Activated T-helper 1 cell treated with Interleukin-2 at 50 U/mL for 16 hours (primary cell): ENCODE results near the gene ANAPC5.
A peak's percentile ranks its signal among the peaks of the same experiment; 100 is the strongest.
"Not testable (repeated sequence)": the region's sequence is repeated elsewhere in the genome, so short reads cannot be mapped to it uniquely, and the experiment has no call there.

Experiments used
- DNase-seq: peaks from one replicate; pipeline ENCODE4 v3.0.0-alpha.2; 2020; ENCODE audit warnings: low read depth

ANAPC5 gene

DNA sequence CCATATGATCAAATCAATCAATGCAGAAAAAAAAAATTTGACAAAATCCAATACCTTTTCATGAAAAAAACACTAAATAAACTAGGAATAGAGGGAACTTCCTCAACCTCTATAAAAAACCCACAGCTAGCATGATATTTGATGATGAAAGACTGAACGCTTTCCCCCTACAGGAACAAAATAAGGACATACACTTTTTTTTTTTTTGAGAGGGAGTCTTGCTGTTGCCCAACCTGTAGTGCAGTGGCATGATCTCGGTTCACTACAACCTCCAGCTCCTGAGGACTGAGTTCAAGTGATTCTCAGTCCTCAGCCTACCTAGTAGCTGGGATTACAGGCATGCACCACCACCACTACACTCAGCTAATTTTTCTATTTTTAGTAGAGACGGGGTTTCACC lies 37.8 kb downstream of the ANAPC5 start:
- no peak for DNase-seq

- DNase-seq, result not testable (repeated sequence)
These were observed 42.0 kb downstream of the ANAPC5 start for GRCh38 chr12:121310231-121310630.

GRCh38 chr12:121307397-121307796 lies 44.8 kb downstream of the ANAPC5 start:
- DNase-seq, result not testable (repeated sequence)

GRCh38 chr12:121304306-121304705 lies 47.9 kb downstream of the ANAPC5 start:
- no peak for DNase-seq

GRCh38 chr12:121301876-121302275 lies 50.3 kb downstream of the ANAPC5 start:
- DNase-seq, result no peak

DNA sequence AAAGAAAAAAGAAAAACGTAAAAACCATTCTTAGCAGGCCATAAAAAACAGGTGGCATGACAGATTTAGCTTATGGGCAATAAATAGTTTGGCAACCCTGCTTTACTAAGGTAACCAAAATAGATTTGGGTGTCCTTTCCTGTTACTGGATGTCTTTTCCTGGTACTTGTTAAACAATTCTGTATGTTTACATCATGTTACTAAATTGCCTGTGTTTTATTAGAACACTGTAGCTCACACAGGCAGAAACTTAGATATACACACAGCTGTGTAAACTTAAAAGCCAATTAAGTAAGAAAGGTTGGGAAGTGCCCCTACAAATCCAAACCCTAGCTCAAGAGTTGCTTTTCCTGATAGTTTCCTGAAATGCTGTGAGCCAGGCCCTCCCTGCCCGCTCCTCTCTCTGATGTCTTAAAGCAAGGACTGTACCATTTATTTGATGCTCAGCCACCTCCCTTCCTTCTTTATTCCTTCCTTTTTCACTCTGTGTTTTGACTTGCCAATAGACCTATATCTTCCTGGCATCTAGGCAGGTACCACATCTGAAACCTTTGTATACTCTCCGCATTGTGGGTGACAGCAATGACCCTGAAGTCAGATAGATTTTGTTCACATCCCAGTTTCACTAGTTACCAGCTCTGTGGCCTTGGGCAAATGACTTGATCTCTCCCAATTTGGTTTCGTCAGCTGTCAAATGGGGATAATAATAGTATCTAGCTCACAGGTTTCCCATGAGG lies 52.0 kb downstream of the ANAPC5 start:
- no peak for DNase-seq

- DNase-seq, result no peak
These were observed 52.5 kb downstream of the ANAPC5 start for GRCh38 chr12:121299662-121300061.

DNA sequence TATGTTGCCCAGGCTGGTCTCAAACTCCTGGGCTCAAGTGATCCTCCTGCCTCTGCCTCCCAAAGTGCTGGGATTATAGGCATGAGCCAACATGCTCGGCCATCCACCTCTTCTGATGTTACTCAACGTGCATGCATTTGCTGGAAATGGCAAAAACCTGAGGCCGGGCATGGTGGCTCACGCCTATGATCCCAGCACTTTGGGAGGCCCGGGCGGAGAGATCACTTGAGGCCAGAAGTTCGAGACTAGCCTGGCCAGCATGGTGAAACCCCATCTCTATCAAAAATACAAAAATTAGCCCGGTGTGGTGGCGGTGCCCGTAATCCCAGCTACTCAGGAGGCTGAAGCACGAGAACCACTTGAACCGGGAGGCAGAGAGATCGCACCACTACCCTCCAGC lies 53.8 kb downstream of the ANAPC5 start:
- not testable (repeated sequence) for DNase-seq

- DNase-seq, result no peak
These were observed 54.7 kb downstream of the ANAPC5 start for GRCh38 chr12:121297435-121297991.

DNA sequence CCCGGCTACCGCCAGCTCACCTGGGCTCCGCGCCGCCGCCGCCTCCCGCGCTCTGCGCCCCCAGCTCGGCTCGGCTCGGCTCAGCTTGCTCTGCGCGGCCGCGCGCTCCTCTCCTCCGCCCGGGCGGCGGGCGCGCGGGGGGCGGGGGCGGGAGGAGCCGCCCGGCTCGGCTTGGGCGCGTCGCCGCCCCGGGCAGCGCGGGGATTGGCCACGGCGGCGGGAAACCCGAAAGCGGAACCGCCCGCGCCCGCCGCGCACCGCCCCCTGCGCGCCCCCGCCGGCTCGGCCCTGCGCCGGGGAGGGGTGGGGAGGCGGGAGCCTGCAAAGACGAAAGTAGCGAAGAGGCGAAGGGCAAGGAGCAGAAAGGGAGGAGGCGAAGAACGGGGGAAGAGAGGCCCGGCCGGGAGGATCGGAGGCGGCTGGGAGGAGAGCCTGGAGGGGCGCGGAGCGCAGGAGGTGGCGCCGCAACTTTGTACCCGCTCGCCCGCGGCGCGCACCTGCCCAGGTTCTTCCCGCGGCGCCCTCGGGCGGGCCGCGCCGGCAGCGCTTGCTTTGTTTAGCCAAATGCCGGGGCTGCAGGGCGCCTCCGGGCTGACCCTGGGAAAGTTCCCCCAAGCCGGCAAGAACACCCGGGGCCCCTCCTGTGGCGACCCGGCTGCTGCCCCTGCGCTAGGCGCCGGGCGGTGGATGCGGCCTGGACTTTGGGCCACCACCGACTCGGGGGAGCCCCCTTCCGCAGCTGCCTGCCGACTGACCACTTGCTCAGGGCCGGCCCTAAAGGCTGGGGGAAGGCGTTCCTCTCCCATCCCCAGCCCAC lies 55.4 kb downstream of the ANAPC5 start, which contains the start of gene CAMKK2:
CAMKK2 (minus strand) TSS at position 92 of the 817 bp plus-strand sequence. CDS start 22,183 bp downstream, outside the sequence.
- peak; percentile 86 for DNase-seq

GRCh38 chr12:121295746-121296617 lies 56.2 kb downstream of the ANAPC5 start:
- DNase-seq, result no peak

GRCh38 chr12:121295116-121295745 lies 57.0 kb downstream of the ANAPC5 start:
- no peak for DNase-seq

DNA sequence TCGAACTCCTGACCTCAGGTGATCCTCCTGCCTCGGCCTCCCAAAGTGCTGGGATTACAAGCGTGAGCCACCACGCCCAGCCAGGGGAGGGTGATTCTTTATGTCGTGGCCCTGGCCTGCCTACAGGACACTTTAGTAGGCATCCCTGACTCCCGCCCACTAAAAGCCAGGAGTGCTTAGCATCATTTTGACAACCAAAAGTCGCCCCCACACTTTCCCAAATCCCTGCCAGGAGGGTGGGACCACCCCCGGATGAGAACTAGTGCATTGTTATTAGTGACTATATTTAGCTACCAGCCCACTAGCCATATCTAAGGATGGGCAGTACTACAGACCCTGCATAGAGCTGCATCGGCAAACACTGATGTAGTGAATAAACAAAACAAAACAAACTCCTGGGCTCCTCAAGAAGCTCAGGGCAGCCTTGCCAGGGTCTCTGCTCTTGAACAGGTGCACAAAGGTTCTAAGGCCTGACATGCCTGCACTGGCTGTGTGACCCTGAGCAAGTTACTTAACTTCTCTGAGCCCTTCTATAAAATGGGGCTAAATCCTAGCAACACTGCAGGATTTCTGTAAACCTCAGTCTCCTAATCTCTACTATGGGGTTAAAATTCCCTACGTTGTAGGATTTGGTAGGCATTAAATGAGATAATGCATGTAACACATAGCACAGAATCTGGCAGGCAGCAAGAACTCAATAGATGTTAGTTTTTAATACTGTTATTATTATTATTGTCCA lies 57.9 kb downstream of the ANAPC5 start:
- no peak for DNase-seq

DNA sequence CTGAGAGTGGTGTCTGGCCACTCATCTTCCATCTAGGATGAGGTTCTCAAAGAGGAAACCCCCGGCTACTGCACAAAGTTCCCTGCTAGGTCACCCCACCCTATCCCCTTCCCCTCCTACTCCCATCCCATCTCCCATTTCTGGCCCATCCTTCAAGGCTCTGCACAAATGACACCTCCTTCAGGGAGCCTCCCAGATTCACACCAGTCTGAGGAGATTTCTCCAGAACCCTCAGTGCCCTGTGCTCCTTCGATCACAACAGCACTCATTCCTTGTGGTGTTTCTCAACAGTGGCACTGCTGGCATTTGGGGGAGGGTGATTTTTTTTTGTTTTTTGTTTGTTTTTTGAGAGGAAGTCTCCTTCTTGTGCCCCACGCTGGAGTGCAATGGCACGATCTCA lies 58.6 kb downstream of the ANAPC5 start:
- DNase-seq, result no peak

DNA sequence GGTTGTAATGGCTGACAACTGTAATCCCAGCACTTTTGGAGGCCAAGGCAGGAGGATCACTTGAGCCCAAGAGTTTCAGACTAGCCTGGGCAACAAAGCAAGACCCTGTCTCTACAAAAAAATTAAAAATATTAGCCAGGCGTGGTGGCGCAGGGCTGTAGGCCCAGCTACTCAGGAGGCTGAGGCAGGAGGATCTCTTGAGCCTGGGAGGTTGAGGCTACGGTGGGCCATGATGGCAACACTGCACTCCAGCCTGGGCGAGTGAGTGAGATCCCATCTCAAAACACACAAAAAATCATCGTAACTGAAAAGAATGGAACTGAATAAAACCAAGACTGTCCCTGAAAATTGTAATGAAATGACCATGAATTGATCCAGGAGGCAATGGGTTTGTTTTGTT lies 61.8 kb downstream of the ANAPC5 start:
- DNase-seq, result no peak

- no peak for DNase-seq
These were observed 62.2 kb downstream of the ANAPC5 start for GRCh38 chr12:121289962-121290361.

DNA sequence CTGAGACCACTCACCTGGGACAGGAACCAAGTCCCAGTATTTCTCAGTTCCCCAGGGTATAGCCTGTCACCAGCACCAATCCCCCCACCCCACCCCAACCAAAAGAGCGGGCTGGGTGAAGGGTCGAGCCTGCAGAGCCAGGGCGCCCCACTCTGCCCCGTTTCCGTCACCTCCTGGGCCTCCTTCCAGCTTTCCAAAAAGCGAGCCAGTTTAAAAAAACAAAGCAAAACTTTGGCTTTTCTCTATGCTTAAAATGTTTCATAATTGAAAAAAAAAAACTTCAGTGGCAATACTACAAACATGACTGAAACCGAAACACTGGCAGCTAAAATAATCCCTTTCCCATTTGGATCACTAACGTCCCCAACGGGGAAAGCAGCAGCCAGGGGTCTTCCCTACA lies 63.2 kb downstream of the ANAPC5 start:
- no peak for DNase-seq

DNA sequence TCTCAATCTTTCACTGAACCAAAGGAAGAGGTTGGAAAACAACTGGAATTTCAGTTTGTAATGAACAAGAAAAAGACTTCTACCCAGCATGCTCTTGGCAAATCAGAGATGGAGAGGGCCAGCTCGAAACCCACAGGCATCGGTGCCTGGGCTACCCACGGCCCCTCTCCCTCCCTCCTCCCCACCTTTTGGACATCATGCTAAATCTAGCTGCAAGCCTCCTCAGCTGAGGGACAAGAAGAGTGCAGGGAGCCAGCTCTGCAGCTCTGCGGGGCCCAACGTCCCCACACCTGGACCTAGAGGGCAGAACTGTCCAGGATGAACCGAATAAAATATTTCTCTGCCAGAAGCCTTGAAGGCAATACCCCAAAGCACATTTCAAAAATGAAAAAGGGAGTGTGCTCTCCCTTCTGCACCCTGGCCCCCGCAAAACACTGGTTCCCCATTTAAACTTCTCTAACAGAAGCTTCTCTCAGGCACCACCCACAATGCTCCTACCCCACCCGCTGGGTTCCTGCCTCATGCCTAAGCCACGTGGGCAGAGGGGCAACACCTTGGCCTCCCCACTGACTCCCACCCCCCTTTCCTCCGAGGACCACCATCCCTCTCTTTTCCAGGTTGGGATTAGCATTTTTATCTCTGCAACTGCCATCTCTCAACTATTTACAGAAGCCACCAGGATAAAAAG lies 63.9 kb downstream of the ANAPC5 start:
- DNase-seq, result no peak

GRCh38 chr12:121287267-121287954 lies 64.8 kb downstream of the ANAPC5 start:
- DNase-seq, result no peak

- no peak for DNase-seq
These were observed 66.4 kb downstream of the ANAPC5 start for GRCh38 chr12:121285856-121286255.
